GM08714 (cell line): ENCODE results near the gene IFRD1.
"Not testable (repeated sequence)": the region's sequence is repeated elsewhere in the genome, so short reads cannot be mapped to it uniquely, and the experiment has no call there.

Experiments
- H3K4me3 ChIP-seq: fragments of 200-500 bp; sonication (Bioruptor generic); 2 replicates; pipeline ENCODE4 v1.5.1; 2014; ENCODE audit warnings: mild to moderate bottlenecking, low read length, inconsistent platforms
- ZNF274 ChIP-seq: IDR thresholded peaks from 2 replicates; pipeline ENCODE4 v1.6.1; 2012; ENCODE audit warnings: mild to moderate bottlenecking, low read depth, low read length

IFRD1 gene

GRCh38 chr7:112450807-112451761, 824 bp downstream of the IFRD1 start:
- peak overlapping the region; percentile 91 for H3K4me3 ChIP-seq
- TF ChIP-seq ZNF274 = no peak

DNA sequence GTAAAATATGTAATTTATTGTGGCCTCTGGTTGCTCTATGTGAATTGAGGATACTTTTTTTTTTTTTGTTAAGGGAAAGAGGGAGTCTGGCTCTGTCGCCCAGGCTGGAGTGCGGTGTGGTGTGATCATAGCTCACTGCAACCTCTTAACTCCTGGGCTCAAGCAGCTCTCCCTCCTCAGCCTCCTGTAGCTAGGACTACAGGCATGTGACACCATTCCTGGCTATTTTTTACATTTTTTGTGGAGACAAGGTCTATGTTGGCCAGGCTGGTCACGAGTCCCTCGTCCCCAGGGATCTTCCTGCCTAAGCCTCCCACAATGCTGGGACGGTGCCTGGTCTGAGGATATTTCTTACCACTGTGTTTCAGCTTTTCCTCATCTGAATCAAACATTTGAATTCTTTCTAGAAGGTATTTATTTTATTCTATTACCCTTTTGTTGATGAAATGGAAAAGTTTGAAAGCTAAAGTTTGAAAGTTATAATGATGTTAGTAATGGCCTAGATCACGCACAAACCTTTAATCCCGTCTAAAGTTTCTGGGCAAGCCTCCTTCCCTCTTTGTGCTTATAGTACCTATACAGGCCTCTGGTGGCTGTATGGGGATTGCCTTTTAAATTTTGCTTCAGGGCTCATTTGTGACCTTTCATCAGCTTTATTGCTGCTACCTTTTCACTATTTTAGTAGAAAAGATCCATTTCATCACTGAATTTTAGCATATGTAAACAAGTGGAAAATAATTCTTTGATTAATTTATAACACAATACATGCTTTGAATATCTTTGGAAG, 2.0 kb downstream of the IFRD1 start:
- no peak for TF ChIP-seq ZNF274
- peak overlapping the region; percentile 91 for H3K4me3 ChIP-seq

DNA sequence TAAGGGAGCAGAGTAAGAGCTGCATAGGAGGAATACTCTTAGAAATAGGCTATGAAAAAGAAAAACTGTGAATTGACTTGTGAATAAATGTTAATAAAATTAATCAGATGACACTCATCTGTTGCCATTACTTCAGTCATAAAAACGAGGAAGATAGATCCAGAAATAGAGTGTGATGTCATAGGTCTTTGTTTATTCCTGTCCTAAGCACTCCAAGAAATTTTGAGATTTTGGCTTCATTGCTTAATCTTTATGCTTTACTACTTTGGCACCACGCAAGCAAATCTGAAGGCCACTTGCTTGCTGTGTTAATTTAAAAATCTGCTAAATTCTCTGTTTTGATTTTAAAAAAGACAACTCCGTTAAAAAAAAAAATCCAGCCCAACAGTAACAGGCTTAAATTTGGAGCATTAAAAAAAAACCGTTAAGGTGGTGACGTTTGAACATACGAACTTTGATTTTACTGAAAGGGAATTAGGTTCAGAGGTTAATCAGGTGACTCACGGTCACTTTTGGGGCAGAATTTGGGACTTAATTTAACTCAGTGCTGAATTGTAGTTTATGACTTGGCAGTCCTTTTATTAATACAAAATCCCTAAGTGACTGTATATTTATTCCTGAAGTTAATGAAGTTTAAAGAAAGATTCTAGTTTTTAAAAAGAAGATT, 3.4 kb downstream of the IFRD1 start:
- no peak overlapping the region for H3K4me3 ChIP-seq
- TF ChIP-seq ZNF274 = no peak

GRCh38 chr7:112454191-112454590, 3.9 kb downstream of the IFRD1 start:
- H3K4me3 ChIP-seq = not testable (repeated sequence)

- no peak for TF ChIP-seq ZNF274
Measured at GRCh38 chr7:112459645-112460044, 9.4 kb downstream of the IFRD1 start.

GRCh38 chr7:112462236-112462635, 12.0 kb downstream of the IFRD1 start:
- TF ChIP-seq ZNF274 = no peak
- no peak overlapping the region for H3K4me3 ChIP-seq

More at GRCh38 chr7:112459645-112460044, 9.4 kb downstream of the IFRD1 start:
- H3K4me3 ChIP-seq = no peak overlapping the region

GRCh38 chr7:112467867-112468266, 17.6 kb downstream of the IFRD1 start:
- TF ChIP-seq ZNF274 = no peak
- no peak overlapping the region for H3K4me3 ChIP-seq

DNA sequence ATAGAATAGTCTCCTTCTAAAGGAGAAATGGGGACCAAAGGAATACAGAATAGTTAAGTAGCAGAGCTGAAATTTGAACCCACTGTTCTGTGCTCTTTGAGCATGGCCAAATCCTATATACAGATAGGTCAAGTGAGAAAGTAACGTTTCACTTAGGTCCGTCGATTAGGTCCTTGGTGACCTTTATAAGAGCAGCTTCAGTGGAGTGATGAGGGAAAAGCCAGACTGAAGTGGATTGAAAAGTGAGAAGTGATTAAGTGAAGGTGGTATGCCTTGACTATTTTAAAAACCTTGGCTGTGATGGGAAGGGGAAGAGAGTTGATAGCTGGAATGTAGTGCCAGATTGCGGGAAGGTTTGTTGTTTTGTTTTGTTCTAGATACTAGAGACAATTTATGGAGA, 19.9 kb downstream of the IFRD1 start:
- H3K4me3 ChIP-seq = no peak overlapping the region
- TF ChIP-seq ZNF274 = no peak

GRCh38 chr7:112476390-112477052, 26.3 kb downstream of the IFRD1 start:
- no peak overlapping the region for H3K4me3 ChIP-seq
- no peak for TF ChIP-seq ZNF274

DNA sequence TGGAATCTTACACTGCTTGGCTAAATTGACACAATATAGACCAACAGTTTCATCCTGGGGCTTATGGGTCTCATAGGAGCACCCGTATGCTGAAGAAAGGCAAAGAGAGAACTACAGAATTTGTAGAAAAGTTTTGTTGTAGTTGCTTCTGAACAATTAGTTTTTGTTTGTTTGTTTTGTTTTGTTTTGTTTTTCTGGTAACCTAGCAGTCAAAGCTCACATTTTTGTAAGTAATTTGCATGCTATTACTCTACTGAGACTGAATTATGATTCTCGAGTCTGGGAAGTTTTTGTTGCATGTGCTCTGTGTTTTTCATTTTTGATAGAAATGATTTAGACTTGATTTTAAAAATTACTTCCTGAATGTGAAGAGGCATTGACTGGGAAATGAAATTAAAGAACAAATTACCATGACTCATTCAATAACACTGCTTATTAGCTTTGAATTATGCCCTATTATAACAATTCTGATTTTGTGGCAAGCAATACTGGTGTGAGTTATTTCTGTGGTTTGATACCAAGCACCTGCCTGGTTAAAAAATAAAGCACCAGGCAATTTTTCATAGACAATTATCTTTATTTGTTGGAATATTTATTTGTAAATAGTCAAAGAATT, 31.0 kb downstream of the IFRD1 start:
- H3K4me3 ChIP-seq = no peak overlapping the region
- no peak for TF ChIP-seq ZNF274

DNA sequence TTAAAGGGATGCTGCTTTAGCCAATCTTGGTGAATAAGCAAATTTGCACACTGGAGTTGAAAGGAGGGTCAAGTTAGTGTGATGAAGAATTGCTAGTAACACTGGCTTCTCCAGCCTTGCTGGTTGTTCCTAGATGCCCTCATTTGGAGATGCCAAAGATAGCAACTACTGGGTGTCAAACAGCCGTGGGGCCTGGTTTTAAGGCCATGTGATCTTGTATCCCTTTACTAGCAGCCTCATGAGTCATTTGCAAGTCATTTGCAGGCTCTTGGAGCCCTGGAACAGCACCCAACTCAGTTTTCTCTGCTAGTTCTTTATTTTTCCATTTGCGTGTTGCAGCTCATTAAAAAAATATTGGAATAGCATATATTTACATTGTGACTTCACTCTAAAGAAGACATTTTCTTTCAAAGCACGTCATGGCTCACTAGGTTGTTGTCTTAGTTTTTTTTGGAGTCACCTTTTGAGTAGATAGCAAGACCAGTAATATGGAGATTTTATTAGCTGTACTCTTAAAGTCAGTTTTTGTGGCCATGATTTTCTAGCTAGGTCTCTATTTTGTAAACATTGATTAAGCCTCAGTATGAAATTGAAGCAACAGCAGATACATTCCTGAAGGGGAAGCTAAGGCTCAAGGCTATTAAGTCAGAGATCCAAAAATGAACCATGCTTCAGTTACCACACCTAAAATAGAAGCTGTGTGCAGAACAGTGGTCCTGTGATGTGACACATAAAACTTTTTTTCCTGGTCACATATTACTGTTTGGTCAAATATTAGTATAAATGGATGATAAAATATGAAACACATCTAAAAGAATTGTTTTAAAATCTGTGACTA, 31.8 kb downstream of the IFRD1 start:
- H3K4me3 ChIP-seq = no peak overlapping the region
- TF ChIP-seq ZNF274 = no peak

DNA sequence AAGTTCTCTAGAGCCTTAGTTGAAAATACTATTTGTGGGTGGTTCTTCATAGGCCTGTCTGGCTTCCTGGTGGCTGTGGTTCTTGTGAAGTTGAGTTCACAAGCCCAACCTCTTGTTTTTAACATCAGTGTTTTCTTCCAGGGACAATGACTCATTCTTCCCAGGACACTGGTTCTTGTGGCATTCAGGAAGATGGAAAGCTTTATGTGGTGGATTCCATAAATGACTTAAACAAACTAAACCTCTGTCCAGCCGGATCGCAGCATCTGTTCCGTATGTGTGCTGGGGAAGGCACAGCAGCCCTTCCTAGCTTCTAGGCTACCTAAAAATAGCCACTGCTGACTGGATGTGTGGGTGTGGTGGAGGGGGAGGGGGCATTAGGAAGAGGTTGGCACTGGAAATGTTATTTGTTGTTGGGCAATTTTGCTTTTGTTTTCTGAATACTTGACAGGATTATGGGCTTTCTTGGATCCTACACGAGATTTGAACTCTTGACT, 34.5 kb downstream of the IFRD1 start:
- TF ChIP-seq ZNF274 = no peak

More for the DNA sequence above, 34.5 kb downstream of the IFRD1 start:
- no peak overlapping the region for H3K4me3 ChIP-seq
